K562 (cell line): Measurements from ENCODE around the gene CCDC88A. TPM values are rescaled to one million over a fixed set of nuclear protein-coding genes. Genes with fewer than 3 reads are reported as not detected.

Experiments used
- ATAC-seq: fragments of 200-7000 bp; cut with Tn5 transposase; 3 replicates; pipeline ENCODE4 v1.9.1; 2020; ENCODE audit warnings: moderate library complexity
- BruUV-seq: library from RNA; stranded (reverse); fragments of 400-500 nt; replicated peaks from 2 replicates; lab custom pipeline; 2021; lab: Mats Ljungman, UMichigan
- CTCF ChIA-PET: fragments of 300-600 bp; formaldehyde crosslinking; extraction: SDS; loops from one replicate; lab custom pipeline; 2021; ENCODE audit warnings: low intra/inter-chr PET ratio; lab: Yijun Ruan, JAX
- POLR2A ChIA-PET: fragments of 300-600, 350-650 bp; sonication (Branson Sonifier 250); formaldehyde crosslinking; extraction: SDS; loops from one replicate; lab custom pipeline; 2021; ENCODE audit warnings: antibody characterized with exemption, inconsistent platforms; lab: Yijun Ruan, JAX
- DNase-seq, 4 experiments: peaks; one replicate each; pipeline versions ENCODE4 v3.0.0 to v3.0.0-alpha.2; 2011 to 2018; ENCODE audit warnings: low spot score in 3 of 4, mixed read lengths in 3 of 4; ENCODE audit errors: extremely low read depth in 1 of 4
- FAIRE-seq: peaks from 2 replicates; lab custom pipeline; 2011; peaks lifted over from hg19 to GRCh38; lab: Jason Lieb, UNC
- H2AFZ ChIP-seq: 2 replicates; pipeline ENCODE4 v1.6.0; 2011; ENCODE audit warnings: low read depth, low read length, control low read depth, inconsistent platforms
- H3K27ac ChIP-seq: fragments of 200-600 bp; 3 replicates; pipeline ENCODE4 v1.8.0; 2011; ENCODE audit warnings: low read depth, mild to moderate bottlenecking, control low read depth, inconsistent platforms, low read length, moderate library complexity, mixed read lengths; ENCODE audit errors: extremely low read depth
- H3K27me3 ChIP-seq, 2 experiments: fragments of 300-600 bp in 1 of 2; 2 replicates in 1 of 2; 3 replicates in 1 of 2; pipeline versions ENCODE4 v1.6.0 to v1.8.0; 2011; ENCODE audit warnings: inconsistent platforms in 2 of 2, low read length in 2 of 2, mild to moderate bottlenecking in 1 of 2, mixed read lengths in 1 of 2, moderate library complexity in 1 of 2; ENCODE audit not compliant: control insufficient read depth in 2 of 2, insufficient read depth in 2 of 2
- H3K36me3 ChIP-seq: fragments of 300-600 bp; 3 replicates; pipeline ENCODE4 v1.8.0; 2011; ENCODE audit warnings: mild to moderate bottlenecking, low read length, inconsistent platforms; ENCODE audit not compliant: control insufficient read depth, insufficient read depth
- H3K4me1 ChIP-seq, 2 experiments: fragments of 200-600 bp in 1 of 2; replicated peaks in 1 of 2; 2 replicates in 1 of 2; 3 replicates in 1 of 2; pipeline versions ENCODE4 v1.5.1 to v1.8.0; 2011; ENCODE audit warnings: inconsistent platforms in 2 of 2, low read length in 2 of 2, mild to moderate bottlenecking in 1 of 2, mixed read lengths in 1 of 2, moderate library complexity in 1 of 2; ENCODE audit not compliant: control insufficient read depth in 2 of 2, insufficient read depth in 2 of 2
- H3K4me2 ChIP-seq: 2 replicates; pipeline ENCODE4 v1.6.1; 2011; ENCODE audit warnings: low read length, control low read depth, inconsistent platforms, mixed read lengths; ENCODE audit not compliant: insufficient read depth
- H3K4me3 ChIP-seq: fragments of 200-600 bp; sonication (generic), shearing (Covaris generic); 2 replicates; pipeline ENCODE4 v1.5.1; 2016; ENCODE audit warnings: control low read depth, inconsistent platforms
- H3K79me2 ChIP-seq: fragments of 200-600 bp; 3 replicates; pipeline ENCODE4 v1.8.0; 2011; ENCODE audit warnings: low read length, inconsistent platforms; ENCODE audit not compliant: control insufficient read depth, insufficient read depth
- H3K9ac ChIP-seq, 2 experiments: 2 replicates each; pipeline versions ENCODE4 v1.6.0 to v1.6.1; 2011; ENCODE audit warnings: low read depth in 2 of 2, low read length in 2 of 2, control low read depth in 1 of 2, inconsistent platforms in 1 of 2, mild to moderate bottlenecking in 1 of 2, mixed read lengths in 1 of 2; ENCODE audit not compliant: insufficient read depth in 1 of 2
- H3K9me1 ChIP-seq: one replicate; pipeline ENCODE4 v1.6.0; 2011; ENCODE audit warnings: inconsistent platforms, mild to moderate bottlenecking, low read length, moderate library complexity; ENCODE audit not compliant: control insufficient read depth, insufficient read depth
- H3K9me3 ChIP-seq: replicated peaks from 2 replicates; pipeline ENCODE4 v1.5.1; 2011; ENCODE audit warnings: low read depth, low read length, inconsistent platforms; ENCODE audit not compliant: control insufficient read depth, insufficient read depth
- H4K20me1 ChIP-seq: replicated peaks from 2 replicates; pipeline ENCODE4 v1.6.1; 2011; ENCODE audit warnings: low read length, inconsistent platforms, mixed read lengths; ENCODE audit not compliant: control insufficient read depth, insufficient read depth
- ATF3 ChIP-seq, 2 experiments: fragments of 450-650 bp in 1 of 2; sonication (generic) in 1 of 2; formaldehyde crosslinking in 1 of 2; IDR thresholded peaks in 1 of 2; conservative IDR thresholded peaks in 1 of 2; 2 replicates each; pipeline versions ENCODE4 v1.6.1 to v1.8.1; 2016 to 2023; ENCODE audit warnings: mild to moderate bottlenecking in 2 of 2, moderate library complexity in 2 of 2, inconsistent platforms in 1 of 2, missing genetic modification reagents in 1 of 2
- CEBPG ChIP-seq, 3 experiments: fragments of 200-800 bp in 1 of 3; sonication (Bioruptor generic) in 1 of 3; sonication (generic) in 1 of 3; formaldehyde crosslinking in 1 of 3; IDR thresholded peaks in 2 of 3; conservative IDR thresholded peaks in 1 of 3; 2 replicates each; pipeline versions ENCODE4 v1.6.1 to v1.8.0; 2016 to 2022; ENCODE audit warnings: missing compliant biosample characterization in 2 of 3, missing genetic modification characterization in 2 of 3, mild to moderate bottlenecking in 1 of 3, missing genetic modification reagents in 1 of 3
- CREB3 ChIP-seq: fragments of 450-650 bp; conservative IDR thresholded peaks from 2 replicates; pipeline ENCODE4 v1.6.1; 2016; ENCODE audit warnings: missing genetic modification characterization, low read depth, mild to moderate bottlenecking, missing compliant biosample characterization, moderate library complexity
- CTCF ChIP-seq, 3 experiments: IDR thresholded peaks in 2 of 3; conservative IDR thresholded peaks in 1 of 3; 2 replicates each; pipeline ENCODE4 v1.5.1; 2011 to 2012; ENCODE audit warnings: low read length in 3 of 3, mild to moderate bottlenecking in 3 of 3, control low read depth in 2 of 3, improper control_type of control experiment in 1 of 3, inconsistent platforms in 1 of 3, low read depth in 1 of 3, mixed read lengths in 1 of 3, moderate library complexity in 1 of 3; ENCODE audit not compliant: insufficient read depth in 2 of 3
- DACH1 ChIP-seq: fragments of 450-650 bp; IDR thresholded peaks from 2 replicates; pipeline ENCODE4 v1.6.1; 2018; ENCODE audit not compliant: partially characterized antibody
- EGR1 ChIP-seq: fragments of 450-650 bp; conservative IDR thresholded peaks from 2 replicates; pipeline ENCODE4 v1.6.1; 2017; ENCODE audit warnings: mild to moderate bottlenecking
- HCFC1 ChIP-seq: IDR thresholded peaks from 2 replicates; pipeline ENCODE4 v1.6.1; 2012; ENCODE audit warnings: low read depth, low read length, improper control_type of control experiment
- HDAC3 ChIP-seq: fragments of 450-650 bp; IDR thresholded peaks from 2 replicates; pipeline ENCODE4 v1.6.1; 2018; ENCODE audit warnings: borderline replicate concordance, mild to moderate bottlenecking, moderate library complexity; ENCODE audit not compliant: partially characterized antibody
- POLR2H ChIP-seq: IDR thresholded peaks from 2 replicates; pipeline ENCODE4 v1.6.1; 2016; ENCODE audit warnings: missing genetic modification characterization, low read depth, mild to moderate bottlenecking, control low read depth, missing compliant biosample characterization, moderate library complexity
- PURB ChIP-seq: sonication (generic); formaldehyde crosslinking; IDR thresholded peaks from 2 replicates; pipeline ENCODE4 v1.9.0; 2021; ENCODE audit warnings: low read depth, mild to moderate bottlenecking, missing genetic modification reagents
- PYGO2 ChIP-seq: fragments of 450-650 bp; IDR thresholded peaks from 2 replicates; pipeline ENCODE4 v1.6.1; 2016; ENCODE audit warnings: mild to moderate bottlenecking, missing genetic modification characterization, moderate library complexity, missing compliant biosample characterization
- TCFL5 ChIP-seq: fragments of 250-450 bp; sonication (Bioruptor Pico); conservative IDR thresholded peaks from 2 replicates; pipeline ENCODE4 v1.6.1; 2021; ENCODE audit warnings: mild to moderate bottlenecking, moderate library complexity, matching md5 sums
- YBX1 ChIP-seq: fragments of 450-650 bp; IDR thresholded peaks from 2 replicates; pipeline ENCODE4 v1.7.1; 2016; ENCODE audit warnings: mild to moderate bottlenecking
- ZNF717 ChIP-seq: fragments of 250-450 bp; sonication (Bioruptor Pico); IDR thresholded peaks from 2 replicates; pipeline ENCODE4 v1.5.0; 2021
- ZNF778 ChIP-seq: fragments of 450-650 bp; formaldehyde crosslinking; IDR thresholded peaks from 2 replicates; pipeline ENCODE4 v1.4.0; 2020; ENCODE audit warnings: mild to moderate bottlenecking, moderate library complexity
- WGBS: fragments of 100-300 bp; shearing (Covaris generic); methylation state at CpG from one replicate; pipeline ENCODE4 v1.1.6; 2016; ENCODE audit warnings: low coverage, mixed read lengths; ENCODE audit not compliant: insufficient coverage; ENCODE audit errors: missing lambda C conversion rate; 5-methylcytosine and 5-hydroxymethylcytosine counted together
- in situ Hi-C: fragments of 300-500 bp; cut with MboI; formaldehyde crosslinking; loops from 4 replicates; pipeline ENCODE4 v1.15.0; 2018; ENCODE audit warnings: inconsistent platforms, mixed read lengths
- intact Hi-C: fragments of 100-400 bp; cut with micrococcal nuclease; formaldehyde crosslinking; loops from 2 replicates; pipeline ENCODE4 v1.14.2; 2022
- polyA plus RNA-seq, 8 experiments: library from polyadenylated mRNA; depleted of rRNA in 4 of 8; stranded (reverse) in 5 of 8; unstranded in 3 of 8; fragments of >200 nt; fragmentation: Nextera tagmentation in 2 of 8; fragmentation: Illumina TruSeq in 1 of 8; extraction: Ambion mirVana in 2 of 8; extraction: Trizol in 1 of 8; gene quantifications; 2 replicates each; pipeline versions ENCODE4 v1.2.1 to v1.2.3, GENCODE V29; 2011 to 2014; ENCODE audit warnings: inconsistent platforms in 1 of 8, missing spikeins in 1 of 8
- total RNA-seq, 7 experiments: library from RNA; depleted of rRNA in 6 of 7; stranded (reverse); fragments of >200 nt in 6 of 7; fragmentation: Illumina TruSeq in 2 of 7; extraction: Trizol in 2 of 7; gene quantifications; 2 replicates each; pipeline versions ENCODE4 v1.2.1 to v1.2.3, GENCODE V29; 2011 to 2021; ENCODE audit warnings: low replicate concordance in 1 of 7

Gene CCDC88A
- total and polyA plus RNA-seq, 9 of the 15 experiments (the other 6 are each of a cell fraction or from before 2014, with no cell fraction given) = 29.3 to 102 (median 55.6) TPM

- WGBS = 92% methylated on average over 1 of the region's 1 CpG
- BruUV-seq = no TSS peak
- peak; percentile 35 for FAIRE-seq
- TF ChIP-seq HDAC3 = no peak
- no peak for TF ChIP-seq ZNF778
- no peak for TF ChIP-seq PYGO2 (tag)
- no peak for TF ChIP-seq CREB3 (tag)
- TF ChIP-seq POLR2H (tag) = no peak
- TF ChIP-seq CTCF (IDR thresholded peaks at IDR 0.05 in 2 of 3, conservative IDR thresholded peaks at IDR 0.05 in 1 of 3; ENCODE audit: insufficient read depth in 2 of 3, low read depth in 1 of 3, low read length in 3 of 3) = 0 out of 6 replicates have a peak, but pooled peaks of 1 of the 3 experiments have one; percentile 14
- no peak for TF ChIP-seq HCFC1
- TF ChIP-seq PURB (CRISPR knock-in tag) = no peak
- no peak for TF ChIP-seq ZNF717 (CRISPR knock-in tag)
- no peak for TF ChIP-seq EGR1
- no peak for TF ChIP-seq DACH1
- TF ChIP-seq YBX1 = no peak
- no peak for TF ChIP-seq CEBPG (CRISPR knock-in tag; IDR thresholded peaks at IDR 0.05)
- 0 out of 4 replicates have a peak, but pooled peaks of 1 of the 2 experiments have one; percentile 12 for TF ChIP-seq CEBPG (tag; conservative IDR thresholded peaks at IDR 0.05 in 1 of 2, IDR thresholded peaks at IDR 0.05 in 1 of 2)
- peak; percentile 32; the same call in 1 of the 2 replicates for TF ChIP-seq ATF3 (IDR thresholded peaks at IDR 0.05)
- no peak for TF ChIP-seq ATF3 (CRISPR knock-in tag; conservative IDR thresholded peaks at IDR 0.05)
- TF ChIP-seq TCFL5 (CRISPR knock-in tag) = no peak
Observed at GRCh38 chr2:55311444-55311870, 108.2 kb downstream of the CCDC88A start.

More at GRCh38 chr2:55311444-55311870, 108.2 kb downstream of the CCDC88A start:
- Histone ChIP-seq H3K4me3 (no peak overlapping the region), H3K9me1 (no peaks in the 10 kb centered on the region), H3K36me3 (peaks cover 79% of the 10 kb centered on the region), H4K20me1 (no peaks in the 10 kb centered on the region), H3K27ac (no peak overlapping the region), H3K4me2 (no peak overlapping the region), H3K9ac (no peak overlapping the region), H2AFZ (no peak overlapping the region), H3K79me2 (no peaks in the 10 kb centered on the region), H3K9me3 (no peaks in the 10 kb centered on the region), H3K27me3 (no peaks in the 10 kb centered on the region), H3K4me1 (no peaks in the 10 kb centered on the region)
- ChIA-PET POLR2A (interaction anchor here (0.6 to 1.4 kb wide), 4 partner anchors 18 to 263 kb away, joined by 3 to 5 read pairs (median 4); partner anchors contain the start of gene CFAP36), CTCF (no interaction called here)
- in situ Hi-C loops = no loop called here
- DNase-seq (peak in 2 of 4 experiments; percentile 19 to 21), ATAC-seq (peak; percentile 83)
- intact Hi-C loops = no loop called here
